Measurements from ENCODE around the gene BAG1.

Gene BAG1

DNA sequence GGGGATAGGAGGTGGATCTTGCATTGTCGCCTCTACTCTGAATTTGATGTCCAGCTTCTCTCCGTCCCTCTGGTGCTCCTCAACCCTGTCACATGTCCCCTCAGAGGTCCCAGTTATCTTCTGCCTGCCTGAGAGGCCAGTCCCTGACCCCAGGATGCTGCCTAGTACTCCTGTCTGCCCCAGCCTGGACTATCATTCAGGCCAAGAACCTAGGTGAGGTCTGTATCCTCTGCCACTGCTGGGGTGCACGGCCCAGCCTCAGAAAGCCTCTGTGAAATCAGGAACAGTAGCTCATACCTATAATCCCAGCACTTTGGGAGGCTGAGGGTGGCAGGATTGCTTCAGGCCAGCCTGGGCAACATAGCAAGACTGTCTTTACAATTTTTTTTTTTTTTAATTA, 15.9 kb downstream of the BAG1 start:
- no peak for TF ChIP-seq CTCF (IDR thresholded peaks at IDR 0.05; ENCODE audit: low read depth, low read length, missing control alignments)
- DNase-seq: no peak
- Histone ChIP-seq H3K36me3 (replicated peaks) (peaks cover 10% of the 10 kb centered on the region), H3K4me3 (ENCODE audit: low read depth, low read length) (no peak overlapping the region), H3K27ac (no peak overlapping the region), H3K27me3 (replicated peaks) (no peaks in the 10 kb centered on the region)
- in situ Hi-C loops (cut with HindIII; ENCODE audit: low pct_ligation_motif_present, low sequenced_read_pairs): no loop called here

DNA sequence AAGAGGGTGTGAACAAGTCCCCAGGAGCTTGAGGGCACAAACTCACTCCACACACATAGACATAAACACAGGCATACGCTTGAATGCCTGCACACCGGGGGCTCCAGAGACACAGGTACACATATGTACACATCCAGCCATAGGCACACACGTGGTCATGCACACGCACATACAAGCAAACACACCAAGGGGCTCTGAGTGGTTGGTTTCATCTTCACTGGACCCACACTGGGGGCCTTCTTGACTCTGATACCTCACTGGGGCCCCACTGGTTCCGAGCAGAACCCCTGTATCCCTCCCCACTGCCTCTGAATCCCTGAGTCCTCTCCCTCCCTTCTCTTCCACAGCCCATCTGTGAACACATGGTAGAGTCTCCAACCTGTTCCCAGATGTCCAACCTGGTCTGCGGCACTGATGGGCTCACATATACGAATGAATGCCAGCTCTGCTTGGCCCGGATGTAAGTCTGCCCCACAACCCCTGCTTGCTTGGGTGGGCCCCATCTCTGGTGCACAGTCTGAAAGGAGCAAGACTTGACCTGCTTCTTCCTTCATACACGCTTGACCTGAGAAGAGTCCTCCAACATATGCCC, 18.1 kb downstream of the BAG1 start:
- no peak overlapping the region for H3K27ac ChIP-seq
- no peak for DNase-seq
- no peaks in the 10 kb centered on the region for H3K36me3 ChIP-seq (replicated peaks)
- H3K27me3 ChIP-seq (replicated peaks): no peaks in the 10 kb centered on the region
- no peak overlapping the region for H3K4me3 ChIP-seq (ENCODE audit: low read depth, low read length)
- in situ Hi-C loops (cut with HindIII; ENCODE audit: low pct_ligation_motif_present, low sequenced_read_pairs): no loop called here
- TF ChIP-seq CTCF (IDR thresholded peaks at IDR 0.05; ENCODE audit: low read depth, low read length, missing control alignments): no peak

GRCh38 chr9:33245341-33245740, 19.2 kb downstream of the BAG1 start:
- in situ Hi-C loops (cut with HindIII; ENCODE audit: low pct_ligation_motif_present, low sequenced_read_pairs): no loop called here
- Histone ChIP-seq H3K27ac (no peak overlapping the region), H3K36me3 (replicated peaks) (no peaks in the 10 kb centered on the region), H3K4me3 (ENCODE audit: low read depth, low read length) (no peak overlapping the region), H3K27me3 (replicated peaks) (no peaks in the 10 kb centered on the region)
- no peak for TF ChIP-seq CTCF (IDR thresholded peaks at IDR 0.05; ENCODE audit: low read depth, low read length, missing control alignments)
- DNase-seq: no peak

- in situ Hi-C loops (cut with HindIII; ENCODE audit: low pct_ligation_motif_present, low sequenced_read_pairs): no loop called here
- DNase-seq: no peak
- Histone ChIP-seq H3K27me3 (replicated peaks) (no peaks in the 10 kb centered on the region), H3K4me3 (ENCODE audit: low read depth, low read length) (no peak overlapping the region), H3K27ac (no peak overlapping the region), H3K36me3 (replicated peaks) (no peaks in the 10 kb centered on the region)
- no peak for TF ChIP-seq CTCF (IDR thresholded peaks at IDR 0.05; ENCODE audit: low read depth, low read length, missing control alignments)
Observed at GRCh38 chr9:33244137-33244784, 20.2 kb downstream of the BAG1 start.

DNA sequence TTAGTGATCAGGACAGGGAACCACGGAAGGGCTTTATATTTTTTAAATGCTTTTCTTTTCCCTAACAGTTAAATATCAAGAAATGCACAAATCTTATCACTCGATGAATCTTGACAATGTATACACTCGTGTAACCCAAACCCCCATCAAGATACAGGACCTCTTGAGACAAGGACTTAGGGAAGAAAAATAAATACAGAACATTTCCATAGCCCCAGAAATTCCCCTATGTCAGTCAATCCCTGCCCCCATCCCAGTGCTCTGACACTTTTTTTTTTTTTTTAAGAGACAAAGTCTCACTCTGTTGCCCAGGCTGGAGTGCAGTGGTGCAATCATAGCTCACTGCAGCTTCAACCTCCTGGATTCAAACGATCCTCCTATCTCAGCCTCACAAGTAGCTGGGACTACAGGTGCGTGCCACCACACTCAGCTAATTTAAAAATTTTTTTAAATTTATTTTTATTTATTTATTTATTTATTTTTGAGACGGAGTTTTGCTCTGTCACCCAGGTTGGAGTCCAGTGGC, 21.8 kb downstream of the BAG1 start:
- no peak for DNase-seq
- Histone ChIP-seq H3K27ac (no peak overlapping the region), H3K27me3 (replicated peaks) (no peaks in the 10 kb centered on the region), H3K4me3 (ENCODE audit: low read depth, low read length) (no peak overlapping the region), H3K36me3 (replicated peaks) (no peaks in the 10 kb centered on the region)
- in situ Hi-C loops (cut with HindIII; ENCODE audit: low pct_ligation_motif_present, low sequenced_read_pairs): no loop called here
- no peak for TF ChIP-seq CTCF (IDR thresholded peaks at IDR 0.05; ENCODE audit: low read depth, low read length, missing control alignments)
